Astrocyte (in vitro differentiated cells and primary cell): ENCODE data around the gene FAM210A. TPM values are rescaled to one million over a fixed set of nuclear protein-coding genes. Genes with fewer than 3 reads are reported as not detected.

Source experiments
- DNase-seq: peaks from one replicate; pipeline ENCODE4 v3.0.0-alpha.2; 2010; ENCODE audit warnings: low read depth
- FAIRE-seq: peaks from 2 replicates; lab custom pipeline; 2011; peaks lifted over from hg19 to GRCh38; lab: Jason Lieb, UNC
- H2AFZ ChIP-seq: 2 replicates; pipeline ENCODE4 v1.6.0; 2012; ENCODE audit warnings: low read depth, low read length, inconsistent platforms
- H3K27ac ChIP-seq: 2 replicates; pipeline ENCODE4 v1.5.1; 2011; ENCODE audit warnings: low read depth, low read length, inconsistent platforms
- H3K27me3 ChIP-seq: 2 replicates; pipeline ENCODE4 v1.6.0; 2011; ENCODE audit warnings: low read length, inconsistent platforms; ENCODE audit not compliant: insufficient read depth
- H3K36me3 ChIP-seq: 2 replicates; pipeline ENCODE4 v1.5.1; 2011; ENCODE audit warnings: low read length, inconsistent platforms; ENCODE audit not compliant: insufficient read depth
- H3K4me1 ChIP-seq: 2 replicates; pipeline ENCODE4 v1.5.1; 2011; ENCODE audit warnings: low read length, inconsistent platforms; ENCODE audit not compliant: insufficient read depth
- H3K4me2 ChIP-seq: 2 replicates; pipeline ENCODE4 v1.6.0; 2012; ENCODE audit warnings: low read length, inconsistent platforms
- H3K4me3 ChIP-seq: 2 replicates; pipeline ENCODE4 v1.5.1; 2011; ENCODE audit warnings: low read depth, mild to moderate bottlenecking, low read length, inconsistent platforms; ENCODE audit not compliant: insufficient read depth
- H3K79me2 ChIP-seq: 2 replicates; pipeline ENCODE4 v1.6.0; 2012; ENCODE audit warnings: mild to moderate bottlenecking, low read length, inconsistent platforms; ENCODE audit not compliant: insufficient read depth
- H3K9ac ChIP-seq: 2 replicates; pipeline ENCODE4 v1.6.0; 2012; ENCODE audit warnings: mild to moderate bottlenecking, low read length, inconsistent platforms
- H3K9me3 ChIP-seq: 2 replicates; pipeline ENCODE4 v1.5.1; 2012; ENCODE audit warnings: low read depth, mild to moderate bottlenecking, low read length, inconsistent platforms; ENCODE audit not compliant: insufficient read depth
- H4K20me1 ChIP-seq: 2 replicates; pipeline ENCODE4 v1.6.0; 2012; ENCODE audit warnings: low read length, inconsistent platforms; ENCODE audit not compliant: insufficient read depth
- H3K27ac Mint-ChIP-seq: one replicate; pipeline ENCODE4 v1.8.0; 2021; ENCODE audit warnings: mild to moderate bottlenecking, mixed read lengths; ENCODE audit not compliant: unreplicated experiment
- H3K27me3 Mint-ChIP-seq: one replicate; pipeline ENCODE4 v1.8.0; 2021; ENCODE audit warnings: low read depth, mixed read lengths; ENCODE audit not compliant: unreplicated experiment
- H3K36me3 Mint-ChIP-seq: one replicate; pipeline ENCODE4 v1.8.0; 2021; ENCODE audit warnings: low read depth, mixed read lengths; ENCODE audit not compliant: unreplicated experiment
- H3K4me1 Mint-ChIP-seq: one replicate; pipeline ENCODE4 v1.8.0; 2021; ENCODE audit warnings: low read depth, mixed read lengths; ENCODE audit not compliant: unreplicated experiment
- H3K4me3 Mint-ChIP-seq: one replicate; pipeline ENCODE4 v1.8.0; 2021; ENCODE audit warnings: mild to moderate bottlenecking, moderate library complexity, mixed read lengths; ENCODE audit not compliant: unreplicated experiment
- H3K9me3 Mint-ChIP-seq: one replicate; pipeline ENCODE4 v1.8.0; 2021; ENCODE audit warnings: mild to moderate bottlenecking, mixed read lengths; ENCODE audit not compliant: unreplicated experiment
- EZH2 ChIP-seq: IDR thresholded peaks from 2 replicates; pipeline ENCODE4 v1.6.1; 2012; ENCODE audit warnings: mild to moderate bottlenecking, low read length, inconsistent platforms; ENCODE audit not compliant: insufficient read depth
- total RNA-seq: library from RNA; stranded (reverse); gene quantifications from 2 replicates; pipeline ENCODE4 v1.2.1, GENCODE V29; 2021
- TF ChIP-seq, protein P1 (sequence below): IDR thresholded peaks from 2 replicates; pipeline ENCODE4 v1.5.1; 2011; ENCODE audit warnings: low read depth, mild to moderate bottlenecking, inconsistent platforms, low read length, moderate library complexity; ENCODE audit not compliant: insufficient read depth

The FAM210A gene
- total RNA-seq, 1 donor from 2014 or later = 21.9 TPM

DNA sequence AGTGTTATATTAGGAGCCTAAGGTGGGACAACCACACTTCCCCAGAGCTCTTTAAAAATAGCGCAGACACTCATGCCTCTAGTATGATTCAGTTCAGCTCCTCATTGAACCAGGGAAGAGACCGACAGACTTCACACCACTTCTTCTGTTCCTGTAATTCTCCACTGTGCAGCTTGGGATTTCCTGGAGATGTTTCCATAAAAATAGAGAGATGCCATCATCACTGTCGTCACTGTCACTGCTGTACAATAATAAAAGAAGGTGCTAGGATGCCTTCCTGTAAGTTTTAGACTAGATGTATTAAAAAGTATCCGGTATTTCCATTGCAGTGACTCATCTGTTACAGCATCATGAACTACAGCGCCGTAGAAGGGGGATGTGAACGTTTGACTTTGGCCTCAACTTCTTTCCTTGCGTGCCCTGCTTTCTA, 110.9 kb downstream of the FAM210A start:
- Histone ChIP-seq H3K4me1 (peaks cover 15% of the 10 kb centered on the region), H3K27ac (no peak overlapping the region), H3K4me2 (peak overlapping the region; percentile 52), H3K27me3 (peaks cover 15% of the 10 kb centered on the region), H3K79me2 (no peaks in the 10 kb centered on the region), H4K20me1 (peaks cover 7% of the 10 kb centered on the region), H2AFZ (no peak overlapping the region), H3K4me3 (no peak overlapping the region), H3K36me3 (no peaks in the 10 kb centered on the region), H3K9me3 (no peaks in the 10 kb centered on the region), H3K9ac (no peak overlapping the region)
- FAIRE-seq (no peak), DNase-seq (peak; percentile 2)
- H3K9me3 Mint-ChIP-seq = no peaks in the 10 kb centered on the region
- peak overlapping the region; percentile 83 for H3K27ac Mint-ChIP-seq
- peaks cover 47% of the 10 kb centered on the region for H3K4me1 Mint-ChIP-seq
- H3K36me3 Mint-ChIP-seq = peaks cover 7% of the 10 kb centered on the region
- H3K4me3 Mint-ChIP-seq = peak overlapping the region; percentile 18
- TF ChIP-seq, protein P1, sequence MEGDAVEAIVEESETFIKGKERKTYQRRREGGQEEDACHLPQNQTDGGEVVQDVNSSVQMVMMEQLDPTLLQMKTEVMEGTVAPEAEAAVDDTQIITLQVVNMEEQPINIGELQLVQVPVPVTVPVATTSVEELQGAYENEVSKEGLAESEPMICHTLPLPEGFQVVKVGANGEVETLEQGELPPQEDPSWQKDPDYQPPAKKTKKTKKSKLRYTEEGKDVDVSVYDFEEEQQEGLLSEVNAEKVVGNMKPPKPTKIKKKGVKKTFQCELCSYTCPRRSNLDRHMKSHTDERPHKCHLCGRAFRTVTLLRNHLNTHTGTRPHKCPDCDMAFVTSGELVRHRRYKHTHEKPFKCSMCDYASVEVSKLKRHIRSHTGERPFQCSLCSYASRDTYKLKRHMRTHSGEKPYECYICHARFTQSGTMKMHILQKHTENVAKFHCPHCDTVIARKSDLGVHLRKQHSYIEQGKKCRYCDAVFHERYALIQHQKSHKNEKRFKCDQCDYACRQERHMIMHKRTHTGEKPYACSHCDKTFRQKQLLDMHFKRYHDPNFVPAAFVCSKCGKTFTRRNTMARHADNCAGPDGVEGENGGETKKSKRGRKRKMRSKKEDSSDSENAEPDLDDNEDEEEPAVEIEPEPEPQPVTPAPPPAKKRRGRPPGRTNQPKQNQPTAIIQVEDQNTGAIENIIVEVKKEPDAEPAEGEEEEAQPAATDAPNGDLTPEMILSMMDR = no peak
- no peak for TF ChIP-seq EZH2
- peaks cover 12% of the 10 kb centered on the region for H3K27me3 Mint-ChIP-seq

DNA sequence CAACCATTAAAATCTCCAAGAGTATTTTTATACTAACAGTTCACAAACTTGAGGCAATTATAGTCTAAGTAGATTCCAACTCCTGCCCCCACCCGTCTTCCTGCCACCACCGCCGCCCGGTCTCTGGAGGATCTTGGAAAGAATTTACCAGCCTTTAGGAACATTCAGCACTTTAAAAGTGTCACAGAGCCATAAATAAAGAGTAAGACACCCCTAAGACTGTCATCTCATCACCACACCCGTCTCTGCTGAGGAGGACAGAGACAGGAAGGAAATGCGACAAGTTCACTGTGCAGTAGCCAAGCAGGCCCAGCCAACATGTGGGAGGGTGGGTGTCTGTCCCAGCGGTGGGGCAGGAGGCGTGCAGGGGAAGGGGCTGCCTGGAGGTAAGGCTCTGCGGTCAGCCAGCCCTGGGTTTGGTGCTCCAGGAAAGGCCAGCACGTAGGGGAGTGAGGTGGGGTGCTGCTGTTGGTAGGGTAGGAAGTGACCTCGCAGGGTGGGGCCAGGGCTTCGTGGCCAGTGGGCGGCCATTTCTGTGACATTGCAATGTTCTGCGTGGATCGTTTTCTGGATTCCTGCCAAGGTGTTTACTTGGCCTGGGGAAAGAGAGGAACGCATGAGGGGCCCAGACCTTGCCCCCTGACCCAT, 111.6 kb downstream of the FAM210A start:
- H3K36me3 Mint-ChIP-seq = peaks cover 7% of the 10 kb centered on the region
- TF ChIP-seq, protein P1 = no peak
- TF ChIP-seq EZH2 = no peak
- H3K27me3 Mint-ChIP-seq = peaks cover 12% of the 10 kb centered on the region
- no peak overlapping the region for H3K4me2 ChIP-seq
- H2AFZ ChIP-seq = no peak overlapping the region
- H3K27ac ChIP-seq = no peak overlapping the region
- H4K20me1 ChIP-seq = peaks cover 7% of the 10 kb centered on the region
- H3K79me2 ChIP-seq = no peaks in the 10 kb centered on the region
- H3K4me1 ChIP-seq = peaks cover 15% of the 10 kb centered on the region
- no peaks in the 10 kb centered on the region for H3K9me3 Mint-ChIP-seq
- H3K4me1 Mint-ChIP-seq = peaks cover 43% of the 10 kb centered on the region
- DNase-seq (no peak), FAIRE-seq (no peak)
- peaks cover 15% of the 10 kb centered on the region for H3K27me3 ChIP-seq
- H3K4me3 ChIP-seq = no peak overlapping the region
- H3K9me3 ChIP-seq = no peaks in the 10 kb centered on the region
- H3K36me3 ChIP-seq = no peaks in the 10 kb centered on the region
- peak overlapping the region; percentile 83 for H3K27ac Mint-ChIP-seq
- no peak overlapping the region for H3K4me3 Mint-ChIP-seq
- H3K9ac ChIP-seq = no peak overlapping the region
